CD4-positive, alpha-beta T cell treated with Interleukin-1 beta for 1 hour (primary cell): Measurements from ENCODE around the gene ALDH16A1.
"Not testable (repeated sequence)": the region's sequence is repeated elsewhere in the genome, so short reads cannot be mapped to it uniquely, and the experiment has no call there.

Source experiments
- DNase-seq, 2 donors: peaks; one replicate each; pipeline ENCODE4 v3.0.0-alpha.2; 2020 to 2022

ALDH16A1 gene

DNA sequence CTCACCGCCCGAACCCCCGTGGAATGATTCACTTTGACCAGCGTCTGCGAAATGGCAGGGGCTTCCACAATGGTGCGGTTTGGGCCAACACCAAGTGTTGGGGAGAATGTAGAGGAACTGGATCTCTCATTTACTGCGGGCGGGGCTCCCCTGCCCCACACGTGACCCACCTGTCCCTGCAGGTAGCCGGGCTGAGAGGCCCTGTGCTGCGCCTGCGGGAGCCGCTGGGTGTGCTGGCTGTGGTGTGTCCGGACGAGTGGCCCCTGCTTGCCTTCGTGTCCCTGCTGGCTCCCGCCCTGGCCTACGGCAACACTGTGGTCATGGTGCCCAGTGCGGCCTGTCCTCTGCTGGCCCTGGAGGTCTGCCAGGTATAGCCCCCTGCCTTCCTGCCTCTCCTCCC, 15.2 kb downstream of the ALDH16A1 start:
- no peak for DNase-seq

GRCh38 chr19:49468746-49469447, 15.9 kb downstream of the ALDH16A1 start:
- peak; percentile 98 for DNase-seq

GRCh38 chr19:49469828-49470614, 17.0 kb downstream of the ALDH16A1 start:
- peak; percentile 93 to 94 for DNase-seq

- no peak for DNase-seq
Observed at GRCh38 chr19:49470615-49470978, 17.6 kb downstream of the ALDH16A1 start.

- DNase-seq = no peak
Observed at GRCh38 chr19:49472936-49473335, 19.9 kb downstream of the ALDH16A1 start.

- not testable (repeated sequence) for DNase-seq
Observed at GRCh38 chr19:49473501-49473867, 20.5 kb downstream of the ALDH16A1 start.

DNA sequence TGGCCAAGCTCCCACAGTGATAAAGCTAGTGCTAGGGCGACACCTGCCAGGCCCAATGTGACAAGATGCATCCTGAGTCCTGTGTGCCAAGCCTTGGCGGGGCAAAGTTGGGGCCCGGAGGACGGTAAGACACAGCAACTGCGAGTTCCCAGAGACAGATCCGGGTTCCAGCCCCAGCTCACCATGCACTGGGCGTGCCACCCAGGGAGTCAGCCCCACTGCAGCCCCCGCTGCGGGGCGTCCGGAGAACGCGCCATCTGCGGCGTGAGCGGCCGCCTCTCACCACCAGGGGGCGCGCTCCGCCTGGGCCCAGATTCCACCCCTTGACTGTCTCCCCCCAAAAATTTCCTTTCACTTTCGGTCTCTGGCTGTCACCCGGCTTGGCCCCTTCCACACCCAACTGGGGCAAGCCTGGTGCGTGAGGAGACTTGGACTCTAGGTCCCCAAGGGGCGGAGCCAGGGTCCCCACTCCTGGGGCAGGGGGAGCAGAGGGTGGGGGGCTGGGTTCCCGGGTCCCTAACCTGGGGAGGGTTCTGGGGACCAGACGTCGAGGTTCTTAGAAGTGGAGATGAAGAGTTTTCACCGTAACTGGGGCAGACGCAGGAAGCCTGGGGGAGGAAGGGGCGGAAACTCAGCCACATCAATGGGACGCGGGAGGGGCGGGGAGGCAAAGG, 21.0 kb downstream of the ALDH16A1 start, which contains the start of gene FLT3LG:
FLT3LG (plus strand) TSS at position 348 of the 674 bp plus-strand sequence. CDS start 425 bp downstream, outside the sequence.
- peak; percentile 95 to 96 for DNase-seq

GRCh38 chr19:49474542-49474924, 21.5 kb downstream of the ALDH16A1 start:
- no peak for DNase-seq

DNA sequence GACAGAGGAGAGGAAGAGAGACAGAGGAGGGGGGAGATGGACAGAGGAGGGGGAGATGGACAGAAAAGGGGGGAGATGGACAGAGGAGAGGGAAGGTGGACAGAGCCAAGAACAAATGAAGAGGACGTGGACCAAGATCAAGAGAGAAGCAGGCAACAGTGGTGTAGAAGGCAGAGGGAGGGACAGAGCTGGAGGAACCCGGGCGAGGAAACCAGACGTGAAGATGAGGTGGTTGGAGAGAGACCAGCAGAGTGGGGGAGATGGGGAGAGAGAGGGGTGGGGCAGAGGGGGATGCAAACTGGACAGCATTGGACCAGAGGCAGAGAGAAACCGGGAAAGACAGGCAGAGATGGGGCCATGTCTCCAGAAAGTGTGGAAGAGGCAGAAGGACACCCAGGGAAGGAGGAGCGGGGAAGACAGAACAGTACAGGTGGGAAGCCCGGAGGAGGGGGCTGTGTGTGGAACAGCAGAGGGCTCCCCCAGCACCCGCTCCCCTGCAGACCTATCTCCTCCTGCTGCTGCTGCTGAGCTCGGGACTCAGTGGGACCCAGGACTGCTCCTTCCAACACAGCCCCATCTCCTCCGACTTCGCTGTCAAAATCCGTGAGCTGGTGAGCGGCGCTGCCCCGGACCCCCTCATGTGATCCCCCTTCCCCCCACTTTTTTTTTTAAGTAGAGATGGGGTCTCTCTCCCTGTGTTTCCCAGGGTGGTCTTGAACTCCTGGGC, 22.3 kb downstream of the ALDH16A1 start:
- peak in 1 of 2 donors; percentile 31 for DNase-seq

DNA sequence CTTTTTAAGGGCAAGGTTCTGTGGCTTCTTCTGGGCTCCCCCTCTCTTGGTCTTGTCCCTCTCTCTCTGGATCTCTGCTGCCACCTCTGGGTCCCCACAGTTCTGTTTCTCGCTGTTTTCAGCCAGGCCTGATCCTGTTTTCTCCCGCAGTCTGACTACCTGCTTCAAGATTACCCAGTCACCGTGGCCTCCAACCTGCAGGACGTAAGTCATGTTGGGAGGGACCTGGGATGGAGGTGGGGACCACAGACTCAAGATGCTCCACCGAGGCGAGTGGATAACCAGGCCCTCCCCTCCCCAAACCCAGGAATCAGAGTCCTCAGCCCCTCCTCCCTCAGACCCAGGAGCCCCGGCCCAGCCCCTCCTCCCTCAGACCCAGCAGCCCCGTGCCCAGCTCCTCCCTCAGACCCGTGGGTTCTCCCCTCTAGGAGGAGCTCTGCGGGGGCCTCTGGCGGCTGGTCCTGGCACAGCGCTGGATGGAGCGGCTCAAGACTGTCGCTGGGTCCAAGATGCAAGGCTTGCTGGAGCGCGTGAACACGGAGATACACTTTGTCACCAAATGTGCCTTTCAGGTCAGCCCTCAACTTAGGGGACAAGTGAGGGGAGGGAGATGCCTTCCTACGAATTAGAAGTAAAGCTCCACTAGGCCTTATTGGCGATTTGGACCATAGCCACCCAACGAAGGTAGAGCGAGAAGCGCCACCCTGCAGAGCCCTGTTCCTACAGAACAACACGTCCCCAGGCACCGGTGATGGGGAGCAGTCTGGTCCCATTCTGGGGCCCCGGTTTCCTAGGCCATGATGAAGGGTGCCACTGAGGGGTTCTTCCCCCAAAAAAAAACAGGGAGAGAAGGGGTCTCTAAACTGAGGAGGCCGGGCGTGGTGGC, 23.2 kb downstream of the ALDH16A1 start:
- peak; percentile 73 to 75 for DNase-seq

GRCh38 chr19:49479975-49480628, 27.1 kb downstream of the ALDH16A1 start:
- DNase-seq = no peak

DNA sequence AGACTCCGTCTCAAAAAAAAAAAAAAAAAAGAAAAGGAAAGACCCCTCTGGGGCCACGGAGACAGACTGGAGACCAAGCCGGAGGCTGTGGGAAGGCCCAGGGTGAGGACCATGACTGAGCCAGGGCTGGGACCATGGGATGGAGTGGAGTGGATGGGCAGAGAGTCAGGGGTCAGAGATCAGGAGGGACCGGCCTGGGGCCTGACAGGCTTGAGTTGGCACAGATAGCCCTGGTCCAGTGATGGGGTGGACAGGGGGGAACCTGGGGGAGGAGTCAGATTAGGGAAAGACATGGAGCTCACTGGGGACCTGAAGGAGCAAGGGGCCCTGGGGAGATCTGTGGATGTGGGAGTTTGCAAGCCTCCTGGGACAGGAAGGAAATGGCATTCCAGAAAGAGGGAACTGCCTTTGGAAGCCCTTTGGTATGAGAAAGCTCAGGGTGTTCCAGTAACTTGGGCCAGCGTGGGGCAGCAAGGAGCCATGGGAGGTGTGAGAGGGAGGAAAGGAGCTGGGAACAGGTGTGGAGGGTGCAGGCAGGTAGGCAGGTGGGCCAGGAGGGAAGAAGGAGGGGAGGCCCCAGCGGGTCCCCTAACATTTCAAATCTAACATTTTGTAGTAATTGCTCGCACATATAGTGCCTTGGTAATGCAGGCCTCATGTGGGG, 28.1 kb downstream of the ALDH16A1 start:
- DNase-seq = no peak

GRCh38 chr19:49486232-49486631, 33.2 kb downstream of the ALDH16A1 start:
- no peak for DNase-seq

DNA sequence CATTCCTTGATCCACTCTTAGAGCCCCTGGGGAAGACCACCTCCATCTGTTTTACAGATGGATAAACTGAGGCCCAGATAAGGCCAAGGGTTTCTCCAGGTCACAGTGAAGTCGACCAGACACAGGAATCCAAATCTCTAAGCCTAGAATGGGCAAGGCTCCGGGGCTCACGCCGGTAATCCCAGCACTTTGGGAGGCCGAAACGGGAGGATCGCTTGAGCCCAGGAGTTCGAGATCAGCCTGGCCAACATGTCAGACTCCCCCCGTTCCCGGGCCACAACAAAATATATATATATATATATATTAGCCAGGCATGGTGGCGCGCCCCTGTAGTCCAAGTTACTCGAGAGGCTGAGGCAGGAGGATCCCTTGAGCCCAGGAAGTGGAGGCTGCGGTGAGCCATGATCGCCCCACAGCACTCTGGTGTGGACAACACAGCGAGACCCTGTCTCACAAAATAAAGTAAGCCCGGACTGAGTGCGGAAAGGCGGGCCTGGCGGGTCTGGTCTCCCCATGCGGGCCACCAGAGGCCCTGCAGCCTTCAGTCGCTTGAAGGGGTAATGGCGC, 33.8 kb downstream of the ALDH16A1 start:
- no peak for DNase-seq

- DNase-seq = peak; percentile 100
Observed at GRCh38 chr19:49487277-49488045, 34.4 kb downstream of the ALDH16A1 start, which contains the start of gene RPL13A. TSS of gene RPL13A (plus strand) at chr19:49487608. CDS start at chr19:49487630, 22 bp downstream.

DNA sequence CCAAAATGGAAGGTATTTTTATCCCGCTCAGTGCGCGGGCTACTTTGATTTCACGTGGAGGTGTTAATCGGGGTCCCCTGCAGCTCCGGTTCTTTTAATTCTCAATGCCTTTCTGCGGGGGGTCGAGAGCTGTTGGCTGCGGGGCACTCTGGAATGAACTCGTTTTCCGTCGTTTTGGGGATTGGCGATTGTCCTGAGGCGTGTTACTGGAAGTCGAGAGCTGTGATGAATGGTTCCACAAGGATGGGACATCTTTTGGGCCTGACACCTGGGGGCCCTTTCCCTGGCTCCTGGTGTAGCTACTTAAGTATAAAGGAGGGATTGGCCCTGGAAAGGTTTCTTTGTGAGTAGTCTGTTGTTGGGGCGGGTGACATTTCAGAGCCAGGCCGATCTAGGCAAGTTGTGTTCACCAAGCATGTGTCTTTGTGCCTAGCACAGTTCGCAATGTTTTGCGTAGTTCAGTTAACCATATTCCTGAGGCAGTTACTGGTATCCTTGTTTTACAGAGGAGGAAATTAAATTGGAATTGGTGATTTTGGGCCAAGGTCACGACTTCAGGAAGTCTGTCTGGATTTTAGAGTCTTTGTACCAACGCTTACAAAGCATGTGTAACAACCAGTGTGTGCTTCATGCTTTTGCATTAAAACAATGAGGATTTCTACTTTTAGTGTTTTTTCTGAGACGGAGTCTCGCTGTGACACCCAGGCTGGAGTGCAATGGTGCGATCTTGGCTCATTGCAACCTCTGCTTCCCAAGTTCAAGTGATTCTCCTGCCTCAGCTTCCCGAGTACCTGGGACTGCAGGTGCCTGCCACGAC, 35.2 kb downstream of the ALDH16A1 start:
- DNase-seq = no peak

GRCh38 chr19:49488863-49489537, 36.0 kb downstream of the ALDH16A1 start:
- no peak for DNase-seq

- DNase-seq = peak; percentile 37 to 59
Observed at GRCh38 chr19:49489601-49490167, 36.7 kb downstream of the ALDH16A1 start.
